Central memory CD8-positive, alpha-beta T cell (primary cell): Measurements from ENCODE around the gene CDKAL1.

Source experiments
- ATAC-seq: fragments of 150-1000 bp; cut with Tn5 transposase; replicated peaks from 2 replicates; pipeline ENCODE4 v1.10.0; 2022; ENCODE audit warnings: mild to moderate bottlenecking, moderate FRiP score, moderate number of reproducible peaks; ENCODE audit not compliant: poor library complexity, severe bottlenecking; ENCODE audit errors: extremely low read depth
- DNase-seq, 2 donors: peaks; one replicate each; pipeline ENCODE4 v3.0.0; 2021; ENCODE audit warnings: low spot score in 2 of 2
- H3K27ac Mint-ChIP-seq: one replicate; pipeline ENCODE4 v1.8.0; 2022; ENCODE audit warnings: low read depth, mild to moderate bottlenecking, moderate library complexity, mixed read lengths
- H3K27me3 Mint-ChIP-seq: one replicate; pipeline ENCODE4 v1.8.0; 2022; ENCODE audit warnings: mixed read lengths
- H3K36me3 Mint-ChIP-seq: one replicate; pipeline ENCODE4 v1.8.0; 2022; ENCODE audit warnings: mild to moderate bottlenecking, moderate library complexity, mixed read lengths; ENCODE audit not compliant: insufficient read depth
- H3K4me1 Mint-ChIP-seq: one replicate; pipeline ENCODE4 v1.8.0; 2022; ENCODE audit warnings: mixed read lengths
- H3K4me3 Mint-ChIP-seq: one replicate; pipeline ENCODE4 v1.8.0; 2022; ENCODE audit warnings: mild to moderate bottlenecking, moderate library complexity, mixed read lengths
- H3K9me3 Mint-ChIP-seq: one replicate; pipeline ENCODE4 v1.8.0; 2022; ENCODE audit warnings: mixed read lengths

CDKAL1 gene

DNA sequence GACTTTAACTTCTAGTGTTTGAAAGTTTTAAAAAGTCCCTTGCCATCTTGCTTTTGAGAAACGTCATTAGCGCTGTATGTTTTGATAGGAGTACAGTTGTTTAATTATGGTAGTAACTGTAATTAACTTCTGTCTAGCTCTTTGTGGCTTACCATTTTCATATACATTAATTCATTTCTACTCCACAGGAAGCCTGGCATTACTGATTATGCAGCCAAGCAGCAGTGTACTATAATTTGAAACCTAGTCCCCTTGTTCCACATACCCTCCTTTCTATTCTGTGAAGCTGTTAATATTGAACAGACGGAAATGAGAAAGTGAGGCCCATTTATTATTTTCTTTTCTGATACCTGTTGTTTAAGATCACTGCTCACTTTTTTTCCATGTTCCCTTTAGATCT lies 235.4 kb downstream of the CDKAL1 start:
- Mint-ChIP-seq H3K27ac (peak overlapping the region; percentile 39), H3K36me3 (peaks cover 1% of the 10 kb centered on the region), H3K4me3 (no peak overlapping the region), H3K4me1 (peaks cover 11% of the 10 kb centered on the region), H3K9me3 (no peaks in the 10 kb centered on the region), H3K27me3 (no peaks in the 10 kb centered on the region)
- DNase-seq (no peak), ATAC-seq (no peak)

DNA sequence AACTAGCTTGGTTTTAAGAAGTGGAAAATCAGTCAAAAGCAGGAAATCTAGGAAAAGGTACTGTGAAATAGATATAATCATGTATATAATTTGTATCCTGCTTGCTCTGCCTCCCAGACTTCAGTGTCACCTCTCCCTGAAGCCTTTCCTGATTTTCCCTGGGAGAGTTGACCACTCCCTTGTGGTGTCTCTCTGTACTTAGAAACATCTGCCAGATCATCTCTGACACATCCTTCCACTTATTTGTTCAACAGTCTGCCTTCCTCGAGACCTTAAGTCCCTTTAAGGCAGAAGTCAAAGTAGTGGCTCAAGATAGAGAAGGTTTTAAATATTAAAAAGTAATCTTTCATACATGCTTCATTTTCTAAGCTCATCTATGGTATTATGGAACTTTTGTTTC lies 236.5 kb downstream of the CDKAL1 start:
- H3K27me3 Mint-ChIP-seq = no peaks in the 10 kb centered on the region
- no peak overlapping the region for H3K27ac Mint-ChIP-seq
- DNase-seq = no peak

DNA sequence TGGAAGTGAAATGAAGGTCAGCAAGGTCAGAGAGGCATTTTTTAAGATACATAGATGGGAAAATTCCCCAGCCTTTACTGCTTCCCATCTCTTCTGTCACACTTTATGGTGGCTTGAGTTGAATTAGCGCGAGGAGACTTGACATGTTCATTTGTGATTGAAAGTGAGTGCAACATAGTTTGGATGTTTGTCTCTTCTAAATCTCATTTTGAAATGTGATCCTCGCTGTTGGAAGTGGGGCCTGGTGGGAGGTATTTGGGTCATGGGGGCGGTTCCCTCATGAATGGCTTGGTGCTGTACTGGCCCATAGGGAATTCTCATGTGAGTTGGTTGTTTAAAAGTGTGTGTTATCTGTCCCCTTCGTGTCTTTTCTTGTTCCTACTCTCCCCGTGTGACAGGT lies 237.2 kb downstream of the CDKAL1 start:
- no peak for DNase-seq
- Mint-ChIP-seq H3K4me3 (no peak overlapping the region), H3K27me3 (no peaks in the 10 kb centered on the region), H3K27ac (no peak overlapping the region), H3K36me3 (peaks cover 3% of the 10 kb centered on the region), H3K9me3 (no peaks in the 10 kb centered on the region), H3K4me1 (peaks cover 16% of the 10 kb centered on the region)
- no peak for ATAC-seq

More for the DNA sequence above, 236.5 kb downstream of the CDKAL1 start:
- peaks cover 16% of the 10 kb centered on the region for H3K4me1 Mint-ChIP-seq
- H3K9me3 Mint-ChIP-seq = no peaks in the 10 kb centered on the region
- H3K36me3 Mint-ChIP-seq = no peaks in the 10 kb centered on the region
- no peak overlapping the region for H3K4me3 Mint-ChIP-seq
- no peak for ATAC-seq

DNA sequence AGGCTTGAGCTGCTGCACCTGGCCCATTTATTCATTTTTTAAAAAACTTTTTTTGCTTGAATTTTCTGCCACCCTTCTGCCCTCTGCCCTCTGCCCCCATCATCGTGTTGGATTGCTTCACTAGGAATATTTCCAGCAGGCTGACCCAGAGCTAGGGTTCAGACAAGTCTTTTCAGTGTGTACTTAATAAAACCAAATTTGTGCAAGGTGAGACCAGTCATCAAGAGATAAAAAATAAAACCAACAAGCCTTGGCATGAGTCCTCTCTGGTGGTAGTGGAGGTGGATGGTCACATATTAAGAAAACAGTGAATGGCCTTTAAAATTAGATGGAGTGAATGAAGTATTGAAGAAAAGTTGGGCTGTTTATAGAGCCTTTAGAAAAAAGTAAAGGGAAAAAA lies 239.6 kb downstream of the CDKAL1 start:
- Mint-ChIP-seq H3K36me3 (peaks cover 4% of the 10 kb centered on the region), H3K27ac (no peak overlapping the region), H3K4me1 (peaks cover 11% of the 10 kb centered on the region), H3K27me3 (no peaks in the 10 kb centered on the region), H3K9me3 (no peaks in the 10 kb centered on the region), H3K4me3 (no peak overlapping the region)
- DNase-seq = no peak
- ATAC-seq = no peak

DNA sequence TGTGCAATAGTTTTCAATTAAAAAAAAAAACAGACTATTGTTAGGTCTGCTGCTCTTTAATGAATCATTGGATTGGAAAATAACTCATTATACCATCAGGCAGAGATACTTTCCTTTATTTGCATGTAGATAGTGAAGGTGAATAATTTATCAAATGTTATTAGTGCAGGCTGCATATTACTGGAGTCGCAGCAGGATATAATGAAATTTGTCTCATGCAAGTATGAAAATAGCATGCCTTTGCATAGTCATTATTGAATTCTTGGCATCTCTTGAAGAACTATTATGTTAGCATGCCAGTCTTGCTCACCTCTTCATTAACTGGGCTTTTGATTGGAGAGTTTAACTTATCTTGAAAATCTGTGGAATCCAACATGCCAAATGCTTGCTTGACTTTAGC lies 241.7 kb downstream of the CDKAL1 start:
- Mint-ChIP-seq H3K9me3 (no peaks in the 10 kb centered on the region), H3K27me3 (no peaks in the 10 kb centered on the region), H3K36me3 (peaks cover 9% of the 10 kb centered on the region), H3K4me1 (peaks cover 5% of the 10 kb centered on the region), H3K4me3 (no peak overlapping the region), H3K27ac (no peak overlapping the region)
- ATAC-seq (no peak), DNase-seq (no peak)

DNA sequence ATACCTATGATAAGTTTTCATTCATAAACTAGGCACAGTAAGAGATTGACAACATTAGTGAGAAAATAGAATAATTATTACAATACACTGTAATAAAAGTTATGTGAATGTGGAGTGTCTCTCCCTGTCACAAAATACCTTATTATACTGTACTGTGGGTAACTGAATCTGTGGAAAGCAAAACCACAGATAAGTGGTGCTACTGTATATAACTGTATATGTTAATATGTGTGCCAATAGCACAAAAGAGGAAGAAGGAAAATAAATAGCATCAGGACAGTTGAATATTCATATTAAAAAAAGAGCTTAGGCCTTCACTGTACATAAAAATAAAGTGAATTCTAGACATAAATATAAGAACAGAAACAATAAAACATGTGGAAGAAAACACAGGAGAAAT lies 243.5 kb downstream of the CDKAL1 start:
- no peak for ATAC-seq
- Mint-ChIP-seq H3K36me3 (peaks cover 13% of the 10 kb centered on the region), H3K4me1 (peaks cover 12% of the 10 kb centered on the region), H3K4me3 (no peak overlapping the region), H3K27ac (no peak overlapping the region), H3K27me3 (no peaks in the 10 kb centered on the region), H3K9me3 (no peaks in the 10 kb centered on the region)
- DNase-seq = no peak

DNA sequence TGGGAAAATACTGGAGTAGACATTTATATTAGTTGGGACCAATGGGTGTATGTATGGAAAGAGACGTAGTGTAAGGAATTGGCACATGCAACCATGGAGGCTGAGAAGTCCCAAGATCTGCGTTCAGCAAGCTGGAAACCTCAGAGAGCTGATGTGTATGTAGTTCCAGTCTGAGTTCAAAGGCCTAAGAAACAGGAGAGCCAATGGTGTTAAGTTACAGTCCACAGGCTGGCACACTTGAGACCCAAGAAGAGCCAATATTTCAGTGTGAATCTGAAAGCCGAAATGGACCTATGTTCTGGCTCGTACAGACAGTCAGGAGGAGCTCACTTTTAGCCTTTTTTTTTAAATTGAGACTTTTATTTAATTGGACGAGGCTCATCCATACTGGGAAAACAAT lies 244.2 kb downstream of the CDKAL1 start:
- Mint-ChIP-seq H3K27ac (no peak overlapping the region), H3K4me3 (no peak overlapping the region), H3K27me3 (no peaks in the 10 kb centered on the region), H3K9me3 (no peaks in the 10 kb centered on the region), H3K36me3 (peaks cover 13% of the 10 kb centered on the region), H3K4me1 (peaks cover 12% of the 10 kb centered on the region)
- ATAC-seq = no peak
- no peak for DNase-seq

DNA sequence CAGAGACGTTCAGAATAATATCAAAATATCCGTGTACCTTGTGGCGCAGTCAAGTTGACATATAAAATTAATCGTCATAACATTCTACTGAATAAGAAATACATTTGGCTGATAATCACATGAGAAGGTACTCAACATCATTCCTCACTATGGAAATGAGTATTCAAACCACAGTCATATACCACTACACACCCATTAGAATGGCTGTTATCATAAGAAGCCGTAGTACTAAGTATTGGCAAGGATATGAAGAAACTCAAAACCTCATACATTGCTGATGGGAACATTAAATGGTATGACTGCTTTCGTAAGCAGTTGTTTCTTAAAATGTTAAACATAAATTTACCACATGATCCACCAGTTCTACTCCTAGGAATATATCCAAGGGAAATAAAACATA lies 244.7 kb downstream of the CDKAL1 start:
- DNase-seq = no peak
- H3K27me3 Mint-ChIP-seq = no peaks in the 10 kb centered on the region
- peaks cover 13% of the 10 kb centered on the region for H3K36me3 Mint-ChIP-seq
- no peak overlapping the region for H3K27ac Mint-ChIP-seq
- H3K4me3 Mint-ChIP-seq = no peak overlapping the region
- no peak for ATAC-seq
- H3K4me1 Mint-ChIP-seq = peaks cover 12% of the 10 kb centered on the region
- no peaks in the 10 kb centered on the region for H3K9me3 Mint-ChIP-seq

DNA sequence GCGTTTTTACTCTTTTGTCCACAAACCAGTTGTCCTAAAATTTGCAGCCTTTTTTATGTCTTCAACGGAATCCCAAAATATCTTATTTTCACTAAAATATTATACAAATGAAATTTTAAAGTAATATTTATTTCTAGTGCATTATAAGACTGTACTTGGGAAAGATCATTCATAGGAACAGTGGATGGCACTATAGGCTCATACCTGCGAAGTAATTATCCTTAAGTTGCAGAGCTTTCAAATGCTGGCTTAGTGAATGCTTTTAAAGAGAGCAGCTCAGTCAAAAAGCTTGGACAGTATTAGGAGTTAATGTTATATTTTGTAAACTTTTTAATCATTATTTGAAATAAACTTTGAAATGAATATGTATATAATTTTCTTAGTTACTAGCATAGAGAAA lies 254.9 kb downstream of the CDKAL1 start:
- H3K9me3 Mint-ChIP-seq = no peaks in the 10 kb centered on the region
- no peak overlapping the region for H3K4me3 Mint-ChIP-seq
- H3K4me1 Mint-ChIP-seq = peaks cover 5% of the 10 kb centered on the region
- ATAC-seq = no peak
- no peak for DNase-seq
- H3K27ac Mint-ChIP-seq = no peak overlapping the region
- H3K36me3 Mint-ChIP-seq = peaks cover 7% of the 10 kb centered on the region
- H3K27me3 Mint-ChIP-seq = no peaks in the 10 kb centered on the region

DNA sequence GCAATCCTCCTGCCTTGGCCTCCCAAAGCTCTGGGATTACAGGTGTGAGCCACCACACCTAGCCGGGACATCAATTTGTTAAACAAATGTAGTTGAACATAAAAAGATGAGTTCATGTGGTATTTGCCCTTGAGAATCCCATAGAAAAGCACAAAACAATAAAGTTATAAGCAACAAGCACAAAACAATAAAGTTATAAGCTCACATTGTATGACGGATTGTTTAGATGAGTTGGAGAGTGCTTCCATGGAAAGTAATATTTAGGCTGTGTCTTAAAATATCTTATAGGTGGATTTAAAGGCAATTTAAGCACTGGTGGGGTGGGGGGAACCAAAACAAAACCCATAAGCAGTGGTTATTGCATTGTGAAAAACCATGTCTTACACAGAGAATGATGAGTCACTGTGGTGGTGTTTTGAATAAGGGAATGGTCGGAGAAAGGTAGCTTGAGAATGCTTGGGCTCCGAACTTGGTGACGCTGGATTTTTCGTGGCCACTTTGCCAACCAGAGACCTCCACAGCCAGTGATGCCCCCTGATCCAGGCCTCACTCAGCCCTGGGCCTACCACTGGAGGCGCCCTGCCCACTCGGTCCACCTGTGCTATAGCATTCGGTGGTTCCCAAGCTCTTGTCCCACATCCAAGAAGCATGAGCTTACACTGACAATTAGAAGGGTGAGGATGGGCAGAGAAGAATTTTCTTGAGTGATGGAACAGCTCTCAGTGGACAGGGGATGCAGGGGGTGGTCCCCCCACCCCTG lies 256.0 kb downstream of the CDKAL1 start:
- H3K27ac Mint-ChIP-seq = no peak overlapping the region
- peaks cover 5% of the 10 kb centered on the region for H3K36me3 Mint-ChIP-seq
- no peak overlapping the region for H3K4me3 Mint-ChIP-seq
- H3K27me3 Mint-ChIP-seq = no peaks in the 10 kb centered on the region
- no peaks in the 10 kb centered on the region for H3K9me3 Mint-ChIP-seq
- DNase-seq (no peak), ATAC-seq (no peak)
- peaks cover 5% of the 10 kb centered on the region for H3K4me1 Mint-ChIP-seq

DNA sequence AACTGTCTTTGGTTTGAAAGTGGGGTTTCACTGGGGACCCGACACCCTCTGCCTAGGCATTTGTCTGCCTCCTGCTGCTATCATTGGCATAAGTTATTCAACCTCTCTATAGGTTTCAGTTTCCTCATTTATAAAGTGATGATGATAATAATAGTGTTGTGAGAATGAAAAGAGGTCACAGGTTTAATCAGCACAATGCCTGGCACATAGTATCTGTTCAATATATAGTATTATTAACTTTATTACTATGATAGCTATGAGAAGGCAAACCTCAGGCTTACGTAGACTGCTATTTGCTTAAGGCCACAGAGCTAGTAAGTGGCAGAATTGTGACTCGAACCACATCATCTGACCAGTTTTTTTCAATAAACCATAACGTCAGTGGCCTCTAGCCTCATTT lies 256.8 kb downstream of the CDKAL1 start:
- H3K27me3 Mint-ChIP-seq = no peaks in the 10 kb centered on the region
- no peak overlapping the region for H3K4me3 Mint-ChIP-seq
- peaks cover 5% of the 10 kb centered on the region for H3K4me1 Mint-ChIP-seq
- H3K9me3 Mint-ChIP-seq = no peaks in the 10 kb centered on the region
- DNase-seq (no peak), ATAC-seq (no peak)
- no peak overlapping the region for H3K27ac Mint-ChIP-seq
- peaks cover 4% of the 10 kb centered on the region for H3K36me3 Mint-ChIP-seq

DNA sequence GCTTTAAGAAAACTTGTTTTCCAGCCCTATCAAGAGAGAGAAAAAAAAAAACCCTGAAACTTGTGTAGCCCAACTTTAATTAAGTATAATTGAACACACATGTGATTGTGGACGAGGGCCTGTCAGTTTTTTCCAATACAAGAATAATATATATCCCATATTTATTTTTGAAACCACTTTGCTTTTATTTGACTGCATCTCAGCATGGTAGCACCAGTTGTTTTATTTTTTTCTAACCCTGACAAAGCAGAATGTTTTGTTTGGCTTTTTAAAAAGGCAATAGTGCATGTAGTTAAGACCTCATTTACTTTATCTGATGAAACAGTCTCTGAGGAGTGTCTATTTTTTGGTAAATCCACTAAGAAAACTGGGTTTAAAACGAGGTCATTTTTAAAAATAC lies 257.7 kb downstream of the CDKAL1 start:
- Mint-ChIP-seq H3K27ac (no peak overlapping the region), H3K27me3 (no peaks in the 10 kb centered on the region), H3K4me3 (no peak overlapping the region), H3K9me3 (no peaks in the 10 kb centered on the region), H3K36me3 (peaks cover 3% of the 10 kb centered on the region), H3K4me1 (peaks cover 5% of the 10 kb centered on the region)
- DNase-seq (no peak), ATAC-seq (no peak)

DNA sequence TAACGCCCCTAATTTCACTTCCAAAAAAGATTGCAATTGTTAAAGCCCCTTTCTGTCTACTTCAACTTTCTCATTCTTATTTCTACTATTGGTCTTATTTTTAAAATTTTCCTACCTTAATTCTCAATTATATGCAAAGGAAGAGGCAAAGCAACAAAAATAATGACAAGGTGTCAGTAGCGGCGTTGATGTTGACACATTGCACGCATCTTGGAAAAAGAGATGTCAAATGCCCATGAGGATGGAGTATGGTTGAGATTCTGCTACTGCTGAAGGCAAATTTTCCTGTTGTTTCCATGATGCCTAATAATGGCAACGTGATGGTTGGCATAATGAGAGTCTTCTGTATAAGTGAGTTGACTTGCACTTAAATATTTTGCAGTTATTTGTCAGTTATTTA lies 258.9 kb downstream of the CDKAL1 start:
- peaks cover 5% of the 10 kb centered on the region for H3K9me3 Mint-ChIP-seq
- DNase-seq (no peak), ATAC-seq (no peak)
- H3K27ac Mint-ChIP-seq = no peak overlapping the region
- no peaks in the 10 kb centered on the region for H3K27me3 Mint-ChIP-seq
- no peak overlapping the region for H3K4me3 Mint-ChIP-seq
- peaks cover 5% of the 10 kb centered on the region for H3K4me1 Mint-ChIP-seq
- peaks cover 4% of the 10 kb centered on the region for H3K36me3 Mint-ChIP-seq
